DOHH2 (cell line): ENCODE data around the gene GBA2.
A peak's percentile ranks its signal among the peaks of the same experiment; 100 is the strongest.

Experiments
- H3F3A ChIP-seq: fragments of 200-600 bp; sonication (generic), shearing (Covaris generic); 2 replicates; pipeline ENCODE4 v1.6.0; 2016; ENCODE audit warnings: antibody characterized with exemption, mild to moderate bottlenecking; ENCODE audit not compliant: control insufficient read depth, insufficient read depth
- H3K27ac ChIP-seq: fragments of 200-600 bp; sonication (generic); 2 replicates; pipeline ENCODE4 v1.5.1; 2014; ENCODE audit warnings: low read depth, mild to moderate bottlenecking, low read length, moderate library complexity
- H3K27me3 ChIP-seq: fragments of 200-600 bp; sonication (generic); 2 replicates; pipeline ENCODE4 v1.6.1; 2014; ENCODE audit warnings: mild to moderate bottlenecking, low read length, mixed read lengths; ENCODE audit not compliant: control insufficient read depth
- H3K36me3 ChIP-seq: fragments of 200-600 bp; sonication (generic); 2 replicates; pipeline ENCODE4 v1.6.1; 2014; ENCODE audit warnings: mild to moderate bottlenecking, low read length, moderate library complexity, mixed read lengths; ENCODE audit not compliant: control insufficient read depth
- H3K4me1 ChIP-seq: fragments of 200-600 bp; sonication (generic); 2 replicates; pipeline ENCODE4 v1.6.1; 2014; ENCODE audit warnings: mild to moderate bottlenecking, low read length, mixed read lengths; ENCODE audit not compliant: control insufficient read depth
- H3K4me2 ChIP-seq: fragments of 200-600 bp; sonication (generic); 2 replicates; pipeline ENCODE4 v1.6.0; 2014; ENCODE audit warnings: mild to moderate bottlenecking, low read length, moderate library complexity
- H3K4me3 ChIP-seq: fragments of 200-600 bp; sonication (generic); 2 replicates; pipeline ENCODE4 v1.5.1; 2014; ENCODE audit warnings: mild to moderate bottlenecking, low read length, mixed read lengths
- H3K79me2 ChIP-seq: fragments of 200-600 bp; sonication (generic); 2 replicates; pipeline ENCODE4 v1.6.1; 2014; ENCODE audit warnings: mild to moderate bottlenecking, low read length, mixed read lengths; ENCODE audit not compliant: control insufficient read depth
- H3K9me2 ChIP-seq: fragments of 200-600 bp; sonication (generic); replicated peaks from 2 replicates; pipeline ENCODE4 v1.6.1; 2014; ENCODE audit warnings: mild to moderate bottlenecking, low read length, mixed read lengths; ENCODE audit not compliant: control insufficient read depth
- H3K9me3 ChIP-seq: fragments of 200-600 bp; sonication (generic); 2 replicates; pipeline ENCODE4 v1.6.1; 2014; ENCODE audit warnings: antibody characterized with exemption, low read length, mixed read lengths; ENCODE audit not compliant: control insufficient read depth, insufficient read depth
- H4K20me1 ChIP-seq: fragments of 200-600 bp; sonication (generic); 2 replicates; pipeline ENCODE4 v1.6.0; 2014; ENCODE audit warnings: low read depth, mild to moderate bottlenecking, antibody characterized with exemption, low read length, moderate library complexity; ENCODE audit not compliant: control insufficient read depth, insufficient read depth
- EZH2phosphoT487 ChIP-seq: fragments of 200-600 bp; sonication (generic); IDR thresholded peaks from 2 replicates; pipeline ENCODE4 v1.6.1; 2017; ENCODE audit warnings: borderline replicate concordance, mild to moderate bottlenecking, antibody characterized with exemption, low read length, moderate library complexity, mixed read lengths
- TF ChIP-seq, protein P1 (sequence below): fragments of 200-600 bp; sonication (generic); IDR thresholded peaks from one replicate; pipeline ENCODE4 v1.5.1; 2014; ENCODE audit warnings: antibody characterized with exemption, mild to moderate bottlenecking, low read depth, low read length; ENCODE audit not compliant: poor library complexity, severe bottlenecking

The GBA2 gene

DNA sequence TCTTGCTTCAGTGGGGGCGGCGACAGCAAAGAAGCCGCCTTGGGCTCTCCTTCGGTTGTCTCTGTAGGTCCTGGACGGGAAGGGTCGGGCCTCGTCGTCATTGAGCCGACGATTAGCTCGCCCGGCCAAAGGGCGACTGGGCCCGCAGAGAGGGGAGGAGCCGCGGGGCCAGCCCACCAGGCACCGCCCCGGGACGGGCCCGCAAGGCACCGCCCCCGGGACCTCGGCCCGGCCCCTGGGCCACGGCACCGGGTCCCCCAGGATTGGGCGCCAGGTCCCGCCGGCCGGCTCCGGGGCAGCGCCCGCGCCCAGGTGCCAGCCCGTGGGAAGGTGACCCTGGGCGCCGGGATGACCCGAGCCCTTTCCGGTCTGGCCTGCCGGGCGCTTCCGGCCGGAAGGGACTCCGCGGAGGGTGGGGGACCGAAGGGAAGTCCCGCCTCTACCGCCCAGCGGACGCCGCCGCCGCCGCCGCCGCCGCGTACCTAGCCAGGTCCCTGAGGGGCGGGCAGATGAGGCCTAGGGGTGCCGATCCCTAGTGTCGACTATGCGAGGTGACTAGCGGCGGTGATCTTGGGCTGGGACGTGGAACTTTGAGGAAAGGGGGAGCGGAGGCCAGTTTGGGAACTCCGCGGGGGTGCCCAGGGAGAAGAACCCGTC, at the start of gene GBA2, which contains the start of gene RGP1:
TSS of gene GBA2 (minus strand) at position 371 of the 657 bp plus-strand sequence. CDS start 524 bp downstream, outside the sequence.
TSS of gene RGP1 (plus strand) at position 430 of the 657 bp plus-strand sequence. CDS start 469 bp downstream, outside the sequence.
- Histone ChIP-seq H3F3A (peaks cover 5% of the 10 kb centered on the region; the same call in 1 of the 2 replicates), H3K4me2 (peak within 1 kb of the TSS; percentile 90), H3K79me2 (peaks cover 43% of the 10 kb centered on the region), H3K27ac (peak within 1 kb of the TSS; percentile 46), H3K4me3 (peak within 1 kb of the TSS; percentile 90), H3K4me1 (peaks cover 42% of the 10 kb centered on the region), H3K36me3 (peaks cover 42% of the 10 kb centered on the region), H3K27me3 (no peaks in the 10 kb centered on the region), H3K9me2 (no peaks in the 10 kb centered on the region), H3K9me3 (no peaks in the 10 kb centered on the region), H4K20me1 (no peaks in the 10 kb centered on the region)
- TF ChIP-seq EZH2phosphoT487 = no peak
- TF ChIP-seq, protein P1, sequence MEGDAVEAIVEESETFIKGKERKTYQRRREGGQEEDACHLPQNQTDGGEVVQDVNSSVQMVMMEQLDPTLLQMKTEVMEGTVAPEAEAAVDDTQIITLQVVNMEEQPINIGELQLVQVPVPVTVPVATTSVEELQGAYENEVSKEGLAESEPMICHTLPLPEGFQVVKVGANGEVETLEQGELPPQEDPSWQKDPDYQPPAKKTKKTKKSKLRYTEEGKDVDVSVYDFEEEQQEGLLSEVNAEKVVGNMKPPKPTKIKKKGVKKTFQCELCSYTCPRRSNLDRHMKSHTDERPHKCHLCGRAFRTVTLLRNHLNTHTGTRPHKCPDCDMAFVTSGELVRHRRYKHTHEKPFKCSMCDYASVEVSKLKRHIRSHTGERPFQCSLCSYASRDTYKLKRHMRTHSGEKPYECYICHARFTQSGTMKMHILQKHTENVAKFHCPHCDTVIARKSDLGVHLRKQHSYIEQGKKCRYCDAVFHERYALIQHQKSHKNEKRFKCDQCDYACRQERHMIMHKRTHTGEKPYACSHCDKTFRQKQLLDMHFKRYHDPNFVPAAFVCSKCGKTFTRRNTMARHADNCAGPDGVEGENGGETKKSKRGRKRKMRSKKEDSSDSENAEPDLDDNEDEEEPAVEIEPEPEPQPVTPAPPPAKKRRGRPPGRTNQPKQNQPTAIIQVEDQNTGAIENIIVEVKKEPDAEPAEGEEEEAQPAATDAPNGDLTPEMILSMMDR = no peak

- Histone ChIP-seq H3K4me3 (no peak overlapping the region), H3K36me3 (no peaks in the 10 kb centered on the region), H3K4me1 (no peaks in the 10 kb centered on the region), H3K27me3 (no peaks in the 10 kb centered on the region), H3K9me2 (no peaks in the 10 kb centered on the region), H3F3A (no peaks in the 10 kb centered on the region), H3K27ac (no peak overlapping the region), H3K9me3 (no peaks in the 10 kb centered on the region), H3K4me2 (no peak overlapping the region), H4K20me1 (no peaks in the 10 kb centered on the region), H3K79me2 (no peaks in the 10 kb centered on the region)
- TF ChIP-seq, protein P1 = no peak
- TF ChIP-seq EZH2phosphoT487 = no peak
These were observed 48.5 kb upstream of the GBA2 start for GRCh38 chr9:35797311-35798109.

- Histone ChIP-seq H3K27ac (no peak overlapping the region), H4K20me1 (no peaks in the 10 kb centered on the region), H3K27me3 (no peaks in the 10 kb centered on the region), H3K79me2 (no peaks in the 10 kb centered on the region), H3K4me2 (no peak overlapping the region), H3F3A (no peaks in the 10 kb centered on the region), H3K4me3 (no peak overlapping the region), H3K9me2 (no peaks in the 10 kb centered on the region), H3K9me3 (no peaks in the 10 kb centered on the region), H3K4me1 (no peaks in the 10 kb centered on the region), H3K36me3 (no peaks in the 10 kb centered on the region)
- no peak for TF ChIP-seq EZH2phosphoT487
- TF ChIP-seq, protein P1 = no peak
These were observed 46.7 kb upstream of the GBA2 start for GRCh38 chr9:35795695-35796094.
